ENCODE results near the gene DMGDH.

GRCh38 chr5:78984439-78985115, 84.9 kb downstream of the DMGDH start:
- peak; percentile 27 to 56 (median 39) for TF ChIP-seq CTCF (IDR thresholded peaks at IDR 0.05)
- peak in 1 of 2 donors; percentile 22 for TF ChIP-seq POLR2A (IDR thresholded peaks at IDR 0.05)
- TF ChIP-seq EP300 (IDR thresholded peaks at IDR 0.05) = no peak

All from sigmoid colon (tissue), 4 donors.